Activated CD4-positive, alpha-beta T cell treated with anti-CD3 and anti-CD28 coated beads, Interleukin-2, amount 50 U/mL, for 48 hours (primary cell): ENCODE measurements around the gene LYRM7.
A peak's percentile ranks its signal among the peaks of the same experiment; 100 is the strongest.
"Not testable (repeated sequence)": the region's sequence is repeated elsewhere in the genome, so short reads cannot be mapped to it uniquely, and the experiment has no call there.

Experiments used
- DNase-seq, 2 experiments: peaks; one replicate each; pipeline ENCODE4 v3.0.0-alpha.2; 2020

LYRM7 gene

GRCh38 chr5:131182839-131183238, 12.1 kb downstream of the LYRM7 start:
- no peak for DNase-seq

- DNase-seq: no peak
Measured at GRCh38 chr5:131185523-131186104, 14.9 kb downstream of the LYRM7 start.

GRCh38 chr5:131186561-131187256, 16.0 kb downstream of the LYRM7 start:
- no peak for DNase-seq

GRCh38 chr5:131193106-131193505, 22.4 kb downstream of the LYRM7 start:
- DNase-seq: no peak

- not testable (repeated sequence) for DNase-seq
Measured at GRCh38 chr5:131193897-131194296, 23.2 kb downstream of the LYRM7 start.

GRCh38 chr5:131194725-131195124, 24.0 kb downstream of the LYRM7 start:
- DNase-seq: no peak

GRCh38 chr5:131195696-131196095, 25.0 kb downstream of the LYRM7 start:
- no peak for DNase-seq

- no peak for DNase-seq
Measured at GRCh38 chr5:131196331-131196730, 25.6 kb downstream of the LYRM7 start.

GRCh38 chr5:131198625-131199024, 27.9 kb downstream of the LYRM7 start:
- no peak for DNase-seq

- DNase-seq: no peak
Measured at GRCh38 chr5:131200560-131200959, 29.8 kb downstream of the LYRM7 start.

GRCh38 chr5:131204964-131205363, 34.2 kb downstream of the LYRM7 start:
- no peak for DNase-seq

- no peak for DNase-seq
Measured at GRCh38 chr5:131206061-131206460, 35.3 kb downstream of the LYRM7 start.

GRCh38 chr5:131206772-131207171, 36.0 kb downstream of the LYRM7 start:
- DNase-seq: no peak

GRCh38 chr5:131209175-131209505, 38.4 kb downstream of the LYRM7 start:
- peak in 1 of 2 experiments; percentile 13 for DNase-seq

GRCh38 chr5:131209506-131210150, 38.9 kb downstream of the LYRM7 start:
- DNase-seq: peak; percentile 26 to 47

GRCh38 chr5:131210151-131210510, 39.4 kb downstream of the LYRM7 start:
- DNase-seq: no peak

GRCh38 chr5:131211669-131212068, 40.9 kb downstream of the LYRM7 start:
- DNase-seq: no peak

GRCh38 chr5:131212471-131213021, 41.8 kb downstream of the LYRM7 start:
- DNase-seq: no peak

- no peak for DNase-seq
Measured at GRCh38 chr5:131214609-131215227, 44.0 kb downstream of the LYRM7 start.

- DNase-seq: no peak
Measured at GRCh38 chr5:131217791-131218190, 47.0 kb downstream of the LYRM7 start.

- DNase-seq: no peak
Measured at GRCh38 chr5:131218392-131218791, 47.6 kb downstream of the LYRM7 start.

GRCh38 chr5:131220566-131220965, 49.8 kb downstream of the LYRM7 start:
- DNase-seq: no peak

GRCh38 chr5:131221008-131221703, 50.4 kb downstream of the LYRM7 start:
- DNase-seq: no peak
